ENCODE data around the gene TAF5L. TPM values are rescaled to one million over a fixed set of nuclear protein-coding genes. Genes with fewer than 3 reads are reported as not detected.
"Not testable (repeated sequence)": the region's sequence is repeated elsewhere in the genome, so short reads cannot be mapped to it uniquely, and the experiment has no call there.

The TAF5L gene
- total RNA-seq, 1 donor from 2014 or later = 12.5 TPM

- Histone ChIP-seq H3K36me3 (no peaks in the 10 kb centered on the region), H3K4me3 (peak overlapping the region; percentile 81 to 93), H3K4me1 (peaks cover 47% of the 10 kb centered on the region), H3K9me3 (no peaks in the 10 kb centered on the region), H3K27me3 (no peaks in the 10 kb centered on the region), H3K27ac (peak overlapping the region; percentile 88)
- TF ChIP-seq POLR2A (IDR thresholded peaks at IDR 0.05) = no peak
- no peak for TF ChIP-seq POLR2AphosphoS5 (IDR thresholded peaks at IDR 0.05; ENCODE audit: insufficient read depth in 1 of 2, low read depth in 1 of 2)
- no peak for TF ChIP-seq CTCF (IDR thresholded peaks at IDR 0.05)
- no peak for DNase-seq (ENCODE audit: extremely low spot score in 2 of 2)
- intact Hi-C loops (cut with DNase I) = no loop called here
Measured at GRCh38 chr1:229625071-229625914, 629 bp downstream of the TAF5L start.

DNA sequence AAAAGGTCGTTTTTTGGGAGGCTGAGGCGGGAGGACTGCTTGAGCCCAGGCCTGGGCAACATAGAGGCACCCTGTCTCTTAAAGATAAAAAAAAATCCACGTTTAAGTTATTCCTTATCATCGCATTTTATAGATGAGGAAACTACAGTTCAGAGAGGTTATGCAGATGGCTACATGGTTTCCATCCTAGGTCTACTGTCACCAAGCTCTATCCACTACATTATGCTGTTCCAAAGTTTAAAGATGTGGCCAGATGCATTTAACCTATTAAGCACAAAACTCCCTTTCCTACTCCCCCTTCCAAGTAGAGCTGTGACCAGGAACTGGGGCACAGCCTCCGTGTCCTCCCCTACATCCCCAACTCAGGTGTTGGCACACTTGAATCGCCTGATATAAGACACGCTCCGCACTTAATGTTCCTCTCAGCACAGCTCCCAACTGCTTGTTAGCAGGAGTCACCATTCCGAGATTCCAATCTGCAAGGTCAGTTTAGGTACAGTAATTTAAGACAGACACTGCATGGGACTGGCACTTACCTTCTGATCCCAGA, 1.3 kb downstream of the TAF5L start:
- H3K27ac ChIP-seq = peak overlapping the region; percentile 28
- H3K4me1 ChIP-seq = peaks cover 47% of the 10 kb centered on the region
- no peak for DNase-seq (ENCODE audit: extremely low spot score in 2 of 2)
- TF ChIP-seq POLR2A (IDR thresholded peaks at IDR 0.05) = no peak
- TF ChIP-seq POLR2AphosphoS5 (IDR thresholded peaks at IDR 0.05; ENCODE audit: insufficient read depth in 1 of 2, low read depth in 1 of 2) = no peak
- no peak for TF ChIP-seq CTCF (IDR thresholded peaks at IDR 0.05)
- no peaks in the 10 kb centered on the region for H3K27me3 ChIP-seq
- peak overlapping the region; percentile 81 to 93 for H3K4me3 ChIP-seq
- no peaks in the 10 kb centered on the region for H3K9me3 ChIP-seq
- H3K36me3 ChIP-seq = no peaks in the 10 kb centered on the region
- intact Hi-C loops (cut with DNase I) = no loop called here

DNA sequence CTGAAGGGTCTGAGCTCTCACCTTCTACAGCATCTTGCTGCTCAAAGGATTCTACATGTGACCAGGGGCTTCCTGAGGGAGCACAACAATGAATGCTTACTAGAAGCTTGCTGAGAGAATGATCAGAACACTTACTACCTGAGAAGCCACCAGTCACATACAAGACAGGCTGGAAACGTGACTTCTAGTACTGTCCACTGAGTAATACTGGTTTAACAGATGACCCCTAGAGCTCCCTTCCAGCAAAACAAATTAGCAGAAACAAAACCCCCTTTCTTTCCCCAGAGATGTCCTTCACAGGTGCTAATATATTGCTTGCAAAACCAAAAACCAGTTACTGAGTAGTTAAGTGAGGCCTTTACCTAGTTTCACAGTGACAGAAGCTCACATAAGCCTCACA, 2.1 kb downstream of the TAF5L start:
- intact Hi-C loops (cut with DNase I) = no loop called here
- Histone ChIP-seq H3K4me3 (no peak overlapping the region), H3K27me3 (no peaks in the 10 kb centered on the region), H3K27ac (no peak overlapping the region), H3K4me1 (peaks cover 47% of the 10 kb centered on the region), H3K9me3 (no peaks in the 10 kb centered on the region), H3K36me3 (no peaks in the 10 kb centered on the region)
- TF ChIP-seq CTCF (IDR thresholded peaks at IDR 0.05) = no peak
- no peak for TF ChIP-seq POLR2AphosphoS5 (IDR thresholded peaks at IDR 0.05; ENCODE audit: insufficient read depth in 1 of 2, low read depth in 1 of 2)
- TF ChIP-seq POLR2A (IDR thresholded peaks at IDR 0.05) = no peak
- no peak for DNase-seq (ENCODE audit: extremely low spot score in 2 of 2)

DNA sequence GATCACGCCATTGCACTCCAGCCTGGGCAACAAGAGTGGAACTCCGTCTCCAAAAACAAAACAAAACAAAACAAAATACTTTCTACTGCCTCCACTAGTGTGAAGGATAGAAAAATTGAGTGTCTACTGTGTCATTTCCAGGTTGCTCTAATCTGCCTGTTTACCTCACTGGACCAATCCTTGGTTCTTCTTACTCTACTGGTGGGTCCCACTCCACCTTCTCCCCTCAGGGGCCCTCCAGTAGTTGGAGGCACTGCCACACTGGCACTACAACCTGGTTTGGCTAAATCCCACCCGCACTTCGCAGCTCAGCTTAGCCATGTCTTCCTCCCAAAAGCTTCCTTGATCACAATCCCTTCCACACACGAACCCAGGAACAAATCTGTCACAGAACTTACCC, 2.7 kb downstream of the TAF5L start:
- no peak overlapping the region for H3K27ac ChIP-seq
- no peaks in the 10 kb centered on the region for H3K36me3 ChIP-seq
- DNase-seq (ENCODE audit: extremely low spot score in 2 of 2) = no peak
- no peak overlapping the region for H3K4me3 ChIP-seq
- no peaks in the 10 kb centered on the region for H3K9me3 ChIP-seq
- no peaks in the 10 kb centered on the region for H3K27me3 ChIP-seq
- TF ChIP-seq POLR2AphosphoS5 (IDR thresholded peaks at IDR 0.05; ENCODE audit: insufficient read depth in 1 of 2, low read depth in 1 of 2) = no peak
- no peak for TF ChIP-seq CTCF (IDR thresholded peaks at IDR 0.05)
- TF ChIP-seq POLR2A (IDR thresholded peaks at IDR 0.05) = no peak
- peaks cover 47% of the 10 kb centered on the region for H3K4me1 ChIP-seq
- intact Hi-C loops (cut with DNase I) = no loop called here

- H3K27ac ChIP-seq; H3K27me3 ChIP-seq; H3K9me3 ChIP-seq; H3K36me3 ChIP-seq; DNase-seq (ENCODE audit: extremely low spot score in 2 of 2); H3K4me3 ChIP-seq; intact Hi-C loops (cut with DNase I): not testable (repeated sequence)
- H3K4me1 ChIP-seq = peaks cover 47% of the 10 kb centered on the region
Measured at GRCh38 chr1:229622641-229623120, 3.2 kb downstream of the TAF5L start.

Measured in vagina (tissue), 2 donors.